HG03354 (cell line): Measurements from ENCODE around the gene STYXL1.
"Not testable (repeated sequence)": the region's sequence is repeated elsewhere in the genome, so short reads cannot be mapped to it uniquely, and the experiment has no call there.

ENCODE experiments used
- ATAC-seq: cut with Tn5 transposase; IDR thresholded peaks from one replicate; pipeline ENCODE4 v1.9.1; 2021; ENCODE audit warnings: mild to moderate bottlenecking; ENCODE audit not compliant: unreplicated experiment, poor library complexity, severe bottlenecking

STYXL1 gene

DNA sequence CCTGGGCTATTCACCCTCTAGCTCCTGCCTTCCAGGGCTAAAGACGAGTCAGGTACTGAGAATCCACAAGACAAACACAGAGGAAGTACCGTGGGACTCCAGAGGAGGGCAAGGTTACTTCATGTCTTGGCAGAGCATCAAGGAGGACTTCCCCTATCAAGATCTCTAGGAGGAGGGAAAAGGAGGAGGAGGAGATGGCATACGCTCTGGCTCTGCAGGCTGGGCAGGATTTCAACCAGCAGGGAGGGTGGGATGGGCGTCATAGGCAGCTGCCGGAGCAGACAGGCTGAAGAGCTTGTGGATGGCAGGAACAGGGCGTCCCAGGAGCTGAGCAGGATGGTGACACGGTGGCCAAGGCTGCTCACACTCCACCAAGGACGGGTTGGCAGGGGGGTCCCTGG is 21.4 kb upstream of the STYXL1 start:
- no peak for ATAC-seq

DNA sequence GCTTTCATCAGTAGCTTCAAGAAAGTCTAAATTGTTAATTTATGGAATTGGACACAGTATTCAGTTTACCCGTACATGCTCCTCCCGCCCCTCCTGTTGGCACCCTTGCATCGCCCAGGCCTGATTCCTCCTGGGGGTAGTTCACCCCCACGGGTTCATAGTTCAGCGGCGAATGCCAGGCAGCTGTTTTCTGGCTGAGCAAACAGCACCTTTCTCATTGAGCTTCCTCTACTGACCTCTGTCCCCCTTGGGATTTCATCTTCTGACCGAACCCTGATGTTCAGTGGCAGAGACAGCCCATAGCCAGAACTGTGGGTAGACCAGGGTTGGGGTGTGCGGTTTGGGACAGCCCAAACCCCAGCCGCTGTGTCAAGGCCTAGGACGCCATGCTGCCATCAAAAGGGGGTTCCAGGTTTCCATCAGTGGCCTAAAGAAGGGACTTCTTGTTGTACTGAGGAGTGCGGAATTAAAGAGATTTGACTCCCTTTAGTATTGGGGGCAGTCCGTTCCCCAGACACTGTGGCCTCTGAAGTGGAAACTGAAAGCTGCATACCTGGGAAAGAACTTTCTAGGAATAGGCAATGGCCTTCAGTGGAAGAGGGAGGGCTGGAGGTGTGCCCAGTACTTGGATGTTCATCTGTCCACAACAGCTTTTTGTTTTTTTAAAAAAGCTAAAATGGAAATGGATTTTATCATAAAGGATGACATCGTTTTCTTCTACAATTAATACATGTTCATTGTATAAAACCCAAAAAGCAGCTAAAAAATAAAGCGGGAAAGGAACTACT is 19.1 kb upstream of the STYXL1 start:
- no peak for ATAC-seq

DNA sequence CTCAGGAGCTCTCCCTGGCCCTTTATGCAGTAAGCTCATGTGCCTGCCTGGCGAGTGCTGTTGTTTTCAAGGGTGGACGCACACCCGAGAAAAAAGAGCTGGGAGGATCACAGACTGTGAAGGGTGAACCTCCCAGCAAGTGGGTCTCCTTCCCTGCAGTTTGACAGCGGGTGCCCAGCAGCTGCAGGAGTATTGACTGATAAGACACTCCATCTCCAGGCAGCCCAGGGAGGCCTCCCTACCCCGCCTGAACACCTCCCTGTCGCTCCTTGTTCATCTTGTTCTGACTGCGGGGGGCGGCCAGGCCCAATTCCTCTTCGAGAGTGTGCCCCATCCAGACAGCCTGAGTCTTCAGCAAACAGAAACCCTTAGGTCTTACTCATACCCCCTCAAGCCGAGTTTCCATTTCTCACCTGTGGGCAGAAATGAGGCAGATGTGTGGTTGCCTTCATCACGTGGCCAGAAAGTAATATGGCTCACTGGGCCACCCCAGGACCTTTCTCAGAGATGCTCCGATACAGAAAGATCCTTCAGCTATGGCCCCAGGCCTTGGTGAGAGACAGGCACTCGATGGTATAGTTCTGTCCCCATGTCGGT is 17.3 kb upstream of the STYXL1 start:
- ATAC-seq: no peak

DNA sequence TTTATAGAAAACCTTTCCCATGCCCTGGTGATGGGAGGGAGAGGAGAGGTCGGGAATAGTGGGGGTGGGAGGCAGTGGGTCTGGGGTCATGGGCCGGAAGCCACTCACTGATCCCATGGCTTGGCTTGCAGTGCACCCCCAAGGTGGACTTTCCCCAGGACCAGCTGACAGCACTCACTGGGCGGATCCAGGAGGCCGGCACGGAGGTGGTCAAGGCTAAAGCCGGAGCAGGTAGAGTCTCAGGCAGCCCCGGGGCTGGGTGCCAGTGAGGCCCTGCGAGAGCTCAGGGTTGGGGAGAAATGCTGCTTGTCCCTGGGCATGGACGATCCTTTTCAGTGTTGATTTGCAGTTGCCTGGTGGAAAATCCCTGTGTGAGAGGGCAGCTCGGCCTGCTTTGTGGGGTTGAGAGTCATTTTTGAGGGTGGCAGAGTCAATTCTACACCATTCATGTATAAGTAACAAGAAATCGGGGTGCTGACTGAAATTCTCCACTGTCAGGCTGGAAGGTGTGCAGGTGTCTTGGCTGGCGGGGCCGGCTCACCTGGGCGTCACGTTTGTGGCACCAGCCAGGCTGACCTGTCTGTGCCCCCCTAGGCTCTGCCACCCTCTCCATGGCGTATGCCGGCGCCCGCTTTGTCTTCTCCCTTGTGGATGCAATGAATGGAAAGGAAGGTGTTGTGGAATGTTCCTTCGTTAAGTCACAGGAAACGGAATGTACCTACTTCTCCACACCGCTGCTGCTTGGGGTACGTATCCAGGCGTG is 16.6 kb upstream of the STYXL1 start:
- no peak for ATAC-seq

DNA sequence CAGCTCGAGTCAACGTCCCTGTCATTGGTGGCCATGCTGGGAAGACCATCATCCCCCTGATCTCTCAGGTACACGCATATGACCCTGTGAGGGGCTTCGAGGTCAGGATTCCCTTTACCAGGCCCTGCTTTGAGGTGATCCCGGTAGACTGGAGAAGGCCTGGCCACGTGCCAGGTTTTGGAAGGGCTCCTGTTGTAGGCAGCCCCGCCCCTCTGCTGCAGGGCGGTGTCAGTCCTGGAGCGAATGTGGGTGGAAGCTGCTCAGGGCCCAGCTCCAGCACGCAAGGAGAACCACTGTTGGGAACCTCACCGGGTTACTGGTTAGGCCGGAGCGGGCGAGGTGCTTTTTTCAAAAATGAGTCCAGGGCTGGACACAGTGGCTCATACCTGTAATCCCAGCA is 15.7 kb upstream of the STYXL1 start:
- no peak for ATAC-seq

DNA sequence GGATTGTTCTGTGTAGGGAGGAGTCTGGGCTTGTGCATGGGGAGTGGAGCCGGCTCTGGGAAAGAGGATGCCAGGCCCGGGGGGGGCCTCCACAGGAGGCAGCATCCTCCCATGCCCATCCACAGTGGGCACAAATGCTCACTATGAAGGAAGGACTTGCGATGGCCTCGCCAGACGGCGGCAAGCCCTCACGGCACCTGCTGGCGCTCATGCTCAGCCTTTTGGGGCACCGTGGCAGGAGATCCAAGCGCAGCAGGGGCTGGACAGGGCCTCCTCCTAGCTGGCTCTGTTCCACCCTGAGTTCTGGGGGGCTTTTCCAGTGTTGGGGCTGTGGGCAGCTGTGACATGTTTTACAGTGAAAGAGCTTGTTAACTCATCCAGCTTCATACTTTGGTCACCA is 15.3 kb upstream of the STYXL1 start:
- no peak for ATAC-seq

DNA sequence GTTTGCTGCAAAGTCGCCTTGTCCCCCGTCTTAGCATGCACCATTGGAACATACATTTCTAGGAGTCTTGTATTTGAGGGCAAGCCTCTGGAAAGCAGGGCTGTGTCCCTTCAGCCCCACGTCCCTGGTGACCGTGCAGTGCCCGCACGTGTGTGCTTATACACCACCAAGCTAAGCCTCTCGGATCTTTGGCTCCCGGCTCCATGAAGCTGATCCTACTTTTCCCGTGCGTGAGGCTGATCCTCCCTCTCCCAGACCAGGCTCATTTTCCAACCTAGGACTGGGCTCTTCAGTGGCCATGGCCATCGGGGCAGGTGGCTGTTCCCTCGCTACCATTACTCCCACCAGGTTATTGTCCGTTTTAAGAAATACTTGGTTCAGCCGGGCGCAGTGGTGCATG is 14.5 kb upstream of the STYXL1 start:
- ATAC-seq: no peak

DNA sequence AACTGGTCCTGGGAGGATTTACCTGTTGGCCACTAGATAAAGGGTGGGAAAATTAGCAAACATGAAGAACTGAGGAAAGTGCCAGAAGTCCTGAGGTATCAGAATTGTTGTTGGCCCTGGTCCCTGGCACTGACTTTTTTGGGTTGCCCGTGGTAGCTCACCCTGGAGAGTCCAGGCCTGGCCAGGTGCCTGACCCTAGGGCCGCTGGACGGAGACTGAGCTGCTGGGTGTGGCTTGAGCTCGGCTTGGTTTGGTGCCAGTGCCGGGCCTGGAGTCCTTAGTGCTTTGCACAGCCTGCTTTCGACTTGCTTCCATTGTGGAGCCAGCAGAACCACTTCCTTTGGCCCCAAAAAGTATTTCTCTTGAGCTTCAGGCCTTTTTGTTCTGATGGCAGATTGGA is 13.0 kb upstream of the STYXL1 start:
- ATAC-seq: no peak

DNA sequence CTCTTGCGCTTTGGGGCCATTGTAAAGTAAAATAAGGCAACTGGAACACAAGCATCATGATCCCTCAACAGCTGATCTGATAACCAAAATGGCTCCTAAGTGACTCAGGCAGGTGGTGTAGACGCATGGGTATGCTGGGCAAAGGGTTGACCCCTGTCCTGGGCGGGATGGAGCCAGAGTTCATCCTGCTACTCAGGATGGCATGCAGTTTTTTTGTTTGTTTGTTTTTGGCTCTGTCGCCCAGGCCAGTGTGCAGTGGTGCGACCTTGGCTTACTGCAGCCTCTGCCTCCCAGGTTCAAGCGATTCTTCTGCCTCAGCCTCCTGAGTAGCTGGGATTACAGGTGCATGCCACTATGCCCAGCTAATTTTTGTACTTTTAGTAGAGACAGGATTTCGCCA is 10.9 kb upstream of the STYXL1 start:
- not testable (repeated sequence) for ATAC-seq

DNA sequence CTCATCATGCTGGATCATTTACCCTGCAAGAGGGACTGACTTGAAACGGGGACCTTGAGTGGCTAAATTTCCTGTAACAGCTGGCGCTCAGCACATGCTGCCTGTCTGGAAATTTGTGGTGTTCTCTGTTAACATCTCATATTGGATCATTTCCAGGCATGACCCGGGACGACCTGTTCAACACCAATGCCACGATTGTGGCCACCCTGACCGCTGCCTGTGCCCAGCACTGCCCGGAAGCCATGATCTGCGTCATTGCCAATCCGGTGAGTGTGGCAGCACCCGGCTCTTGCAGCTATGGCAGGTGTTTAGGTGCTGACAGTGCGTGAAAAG is 10.0 kb upstream of the STYXL1 start:
- ATAC-seq: no peak

DNA sequence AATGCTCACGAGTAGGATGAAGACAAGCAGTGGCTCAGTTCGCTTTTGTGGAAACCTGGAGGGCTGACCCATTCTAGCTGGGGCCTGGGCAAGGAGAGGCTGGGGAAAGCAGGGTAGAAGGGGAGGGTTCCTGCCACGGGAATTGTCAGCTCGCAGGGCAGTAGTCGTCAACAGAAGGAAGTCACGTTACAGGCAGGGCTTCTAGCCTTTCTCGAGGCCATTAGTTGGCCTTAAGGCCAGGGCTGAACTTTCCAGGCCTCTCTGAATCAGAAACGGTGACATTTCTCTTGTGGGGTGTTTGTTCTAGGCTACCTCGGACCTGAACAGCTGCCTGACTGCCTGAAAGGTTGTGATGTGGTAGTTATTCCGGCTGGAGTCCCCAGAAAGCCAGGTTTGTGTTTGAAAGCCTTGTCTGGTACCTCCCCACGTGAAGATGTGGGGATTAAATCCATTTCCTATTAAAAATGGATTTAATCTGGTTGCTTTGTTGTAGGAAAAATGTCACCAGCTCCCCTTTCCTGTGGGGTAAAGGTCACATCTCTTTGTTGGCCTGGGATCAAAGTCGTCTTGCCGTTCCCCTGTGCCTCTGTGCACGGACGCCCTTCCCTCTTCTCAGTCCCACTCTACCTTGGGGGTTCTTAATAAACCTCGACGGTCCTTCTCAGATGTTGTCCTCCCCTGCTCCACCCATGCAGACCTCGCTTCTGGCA is 9.5 kb upstream of the STYXL1 start:
- ATAC-seq: no peak

DNA sequence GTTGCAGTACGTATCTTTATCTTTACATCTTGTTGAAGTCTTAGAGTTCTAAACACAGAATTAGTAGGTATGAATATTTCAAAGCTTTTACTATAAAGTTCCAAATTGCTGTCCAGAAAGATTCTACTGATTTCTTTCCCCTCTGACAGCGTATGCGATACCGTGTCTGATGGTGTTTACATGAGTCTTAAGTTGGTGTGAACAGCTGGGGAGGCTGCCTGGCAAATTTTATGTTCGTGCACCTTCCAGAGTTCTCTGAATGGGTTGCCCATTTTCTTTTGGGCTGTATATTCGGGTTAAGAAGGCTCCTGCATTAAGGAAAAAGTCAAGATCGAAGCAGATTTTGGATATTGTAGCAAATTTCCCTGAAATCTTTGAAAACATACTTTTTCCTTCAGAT is 8.4 kb upstream of the STYXL1 start:
- ATAC-seq: no peak

DNA sequence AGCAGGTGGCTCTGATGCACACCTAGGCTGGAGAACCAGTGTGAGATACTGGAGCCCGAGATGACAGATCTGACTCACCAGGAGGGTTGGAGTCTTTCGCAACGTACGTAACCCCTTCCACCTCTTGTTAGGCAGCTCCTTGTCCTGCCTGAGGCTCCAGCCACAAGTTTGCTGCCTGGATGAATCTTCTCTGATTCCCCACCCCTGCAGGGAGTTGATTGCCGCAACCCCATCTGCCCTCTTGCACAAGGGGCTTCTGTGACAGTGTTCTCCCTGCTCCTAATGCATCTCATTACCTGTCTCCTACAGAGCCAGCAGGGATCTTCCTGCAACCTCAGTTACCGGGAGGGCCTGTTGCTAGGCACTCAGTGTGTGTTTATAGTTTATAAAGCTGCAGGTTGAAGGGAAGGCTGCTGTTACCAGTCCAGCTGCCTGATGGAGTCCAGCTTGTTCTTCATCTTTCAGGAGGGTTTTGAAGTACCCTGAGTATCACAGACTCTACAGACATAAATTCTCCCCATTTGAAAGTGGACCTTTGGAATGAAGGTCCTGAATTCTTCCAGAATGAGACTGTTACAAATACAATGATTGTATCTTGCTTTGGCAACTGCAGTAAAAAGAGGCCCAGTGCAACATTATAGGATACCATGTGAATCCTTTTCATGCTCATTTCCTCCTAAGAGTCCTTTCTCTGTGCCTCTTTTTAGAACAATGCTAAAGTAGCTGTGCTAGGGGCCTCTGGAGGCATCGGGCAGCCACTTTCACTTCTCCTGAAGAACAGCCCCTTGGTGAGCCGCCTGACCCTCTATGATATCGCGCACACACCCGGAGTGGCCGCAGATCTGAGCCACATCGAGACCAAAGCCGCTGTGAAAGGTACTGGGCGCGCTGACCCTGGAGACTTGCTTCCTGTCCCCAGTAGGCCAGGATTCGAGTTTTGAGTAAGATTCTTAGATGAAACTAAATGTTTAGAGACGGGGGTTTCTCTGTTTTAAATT is 6.6 kb upstream of the STYXL1 start:
- no peak for ATAC-seq

DNA sequence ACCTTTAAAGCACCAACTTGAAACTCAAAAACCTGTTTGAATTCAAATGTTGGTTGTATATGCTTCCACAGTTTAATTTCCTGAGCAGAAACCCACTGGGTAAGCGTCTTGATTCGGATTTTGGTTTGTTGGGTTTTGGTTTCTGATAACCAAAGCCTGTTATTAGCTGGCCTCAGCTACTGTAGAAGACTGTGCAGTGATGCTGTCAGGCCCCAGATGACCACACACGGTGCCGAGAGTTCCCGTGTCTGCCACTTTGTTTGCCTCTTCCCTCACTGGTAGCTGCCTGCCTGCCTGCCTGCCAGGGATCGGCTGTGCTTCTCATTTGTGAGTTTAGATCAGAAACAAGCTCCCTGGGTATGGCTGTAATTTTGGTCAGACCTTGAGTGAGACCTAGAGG is 5.7 kb upstream of the STYXL1 start:
- ATAC-seq: no peak

DNA sequence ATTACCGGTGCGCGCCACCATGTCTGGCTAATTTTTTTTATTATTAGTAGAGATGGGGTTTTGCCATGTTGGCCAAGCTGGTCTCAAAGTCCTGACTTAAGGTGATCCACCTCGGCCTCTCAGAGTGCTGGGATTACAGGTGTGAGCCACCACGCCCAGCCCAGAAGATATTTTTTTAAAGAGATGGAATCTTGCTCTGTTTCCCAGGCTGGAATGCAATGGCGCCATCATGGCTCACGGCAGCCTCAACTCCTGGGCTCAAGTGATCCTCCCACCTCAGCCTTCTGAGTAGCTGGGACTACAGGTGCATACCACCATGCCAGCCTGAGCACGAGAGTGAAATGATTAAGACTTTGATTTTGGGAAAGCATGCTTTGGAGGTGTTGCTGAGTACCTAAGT is 4.9 kb upstream of the STYXL1 start:
- ATAC-seq: not testable (repeated sequence)

DNA sequence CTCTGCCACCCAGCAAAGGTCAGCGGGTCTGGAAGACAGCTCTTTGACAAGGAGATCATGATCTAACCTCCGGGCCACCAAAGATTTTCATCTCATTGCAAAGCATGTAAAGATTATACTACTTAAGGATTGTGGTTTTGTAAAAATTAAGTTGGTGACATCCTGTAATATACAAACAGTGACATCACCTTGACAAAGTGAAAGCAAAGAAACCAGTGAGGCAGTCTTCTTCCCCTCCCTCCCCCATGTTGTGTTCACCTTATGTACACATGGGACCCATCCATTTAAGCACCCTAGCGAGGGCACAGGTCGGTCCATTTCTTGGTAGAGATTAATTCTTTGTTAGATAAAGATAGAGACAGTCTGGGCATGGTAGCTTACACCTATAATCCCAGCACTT is 4.0 kb upstream of the STYXL1 start:
- no peak for ATAC-seq

DNA sequence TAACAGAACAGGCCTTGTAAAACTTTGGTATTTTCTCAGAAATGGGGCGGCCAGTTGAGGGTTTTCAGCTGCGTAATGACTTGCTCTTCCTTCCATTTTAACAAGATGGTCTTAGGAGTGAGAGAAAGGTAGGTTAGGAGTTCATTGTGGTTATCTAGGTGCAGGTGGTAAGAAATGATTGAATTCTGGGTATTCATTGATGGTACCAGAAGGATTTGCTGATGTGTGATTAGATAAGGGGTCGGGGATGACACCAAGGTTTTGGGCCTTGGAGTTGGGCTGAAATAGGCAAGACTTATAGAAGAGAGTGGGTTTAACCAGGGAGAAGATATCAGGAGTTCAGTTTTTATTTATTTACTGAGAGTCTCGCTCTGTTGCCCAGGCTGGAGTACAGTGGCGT is 2.7 kb upstream of the STYXL1 start:
- no peak for ATAC-seq

DNA sequence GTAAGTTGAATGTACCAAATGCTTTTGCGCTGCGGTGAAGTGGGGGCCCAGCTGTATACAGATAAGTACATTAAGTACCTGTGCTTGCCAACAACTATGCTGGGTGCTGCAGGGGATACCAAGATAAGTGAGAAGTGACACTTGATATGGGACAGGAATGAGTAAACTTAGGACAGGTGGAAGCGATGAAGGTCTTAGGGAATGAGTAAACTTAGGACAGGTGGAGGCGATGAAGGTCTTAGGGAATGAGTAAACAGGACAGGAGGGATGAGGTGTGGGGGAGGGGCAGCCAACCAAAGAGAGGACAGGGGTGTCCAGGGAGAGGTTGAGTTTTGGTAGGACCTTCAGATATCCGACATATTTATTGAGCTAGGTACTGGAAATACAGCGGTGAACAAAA is 1.5 kb upstream of the STYXL1 start:
- ATAC-seq: no peak

DNA sequence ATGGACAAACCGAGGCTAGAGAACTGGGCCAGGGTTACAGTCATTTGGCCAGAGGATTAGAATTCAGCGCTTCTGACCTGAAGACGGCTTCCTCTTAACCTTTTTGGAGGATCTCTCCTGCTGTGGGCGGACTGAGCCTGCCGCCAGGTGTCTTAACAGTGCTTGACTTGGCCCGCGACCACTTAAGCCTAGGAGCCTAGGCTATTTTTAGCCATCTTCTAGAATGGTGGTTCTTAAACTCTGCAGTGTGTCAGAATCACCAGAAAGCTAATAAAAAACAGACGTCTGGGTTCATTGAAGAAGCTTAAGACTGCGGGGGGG is 828 bp upstream of the STYXL1 start:
- ATAC-seq: peak; percentile 19
